Germinal center (tissue), 1 donor: ENCODE data around the gene THBS1.

Experiments
- DNase-seq: peaks from one replicate; pipeline ENCODE4 v3.0.0; 2012; ENCODE audit warnings: mixed read lengths, low spot score

THBS1 gene

GRCh38 chr15:39608185-39609139, 27.6 kb downstream of the THBS1 start:
- DNase-seq: no peak

GRCh38 chr15:39609166-39609916, 28.5 kb downstream of the THBS1 start:
- no peak for DNase-seq

GRCh38 chr15:39610665-39611064, 29.8 kb downstream of the THBS1 start:
- DNase-seq: no peak

- no peak for DNase-seq
These were observed 32.4 kb downstream of the THBS1 start for GRCh38 chr15:39613271-39613670.

- no peak for DNase-seq
These were observed 33.0 kb downstream of the THBS1 start for GRCh38 chr15:39613861-39614260.

- no peak for DNase-seq
These were observed 36.0 kb downstream of the THBS1 start for GRCh38 chr15:39616731-39617455.

- DNase-seq: no peak
These were observed 37.4 kb downstream of the THBS1 start for GRCh38 chr15:39618063-39618823.

- no peak for DNase-seq
These were observed 40.3 kb downstream of the THBS1 start for GRCh38 chr15:39621210-39621609.

- DNase-seq: no peak
These were observed 41.1 kb downstream of the THBS1 start for GRCh38 chr15:39621976-39622375.

- no peak for DNase-seq
These were observed 42.0 kb downstream of the THBS1 start for GRCh38 chr15:39622660-39623516.

GRCh38 chr15:39623529-39623931, 42.7 kb downstream of the THBS1 start:
- no peak for DNase-seq

GRCh38 chr15:39624806-39625205, 43.9 kb downstream of the THBS1 start:
- DNase-seq: no peak

- no peak for DNase-seq
These were observed 44.6 kb downstream of the THBS1 start for GRCh38 chr15:39625451-39625850.

GRCh38 chr15:39625856-39626255, 45.0 kb downstream of the THBS1 start:
- no peak for DNase-seq

- no peak for DNase-seq
These were observed 46.7 kb downstream of the THBS1 start for GRCh38 chr15:39627451-39628143.

GRCh38 chr15:39628144-39628508, 47.2 kb downstream of the THBS1 start:
- no peak for DNase-seq

- no peak for DNase-seq
These were observed 47.8 kb downstream of the THBS1 start for GRCh38 chr15:39628546-39629257.

GRCh38 chr15:39629371-39629770, 48.5 kb downstream of the THBS1 start:
- no peak for DNase-seq

GRCh38 chr15:39629906-39630305, 49.0 kb downstream of the THBS1 start:
- no peak for DNase-seq
